Fibroblast of the aortic adventitia (primary cell): Measurements from ENCODE around the gene SLC2A1. TPM values are rescaled to one million over a fixed set of nuclear protein-coding genes. Genes with fewer than 3 reads are reported as not detected.

Source experiments
- DNase-seq: peaks from one replicate; pipeline ENCODE4 v3.0.0-alpha.2; 2010; ENCODE audit warnings: low read depth
- H3K4me3 ChIP-seq: 2 replicates; pipeline ENCODE4 v1.5.1; 2011; ENCODE audit warnings: low read depth, mild to moderate bottlenecking, control low read depth, low read length, moderate library complexity
- CTCF ChIP-seq: IDR thresholded peaks from 2 replicates; pipeline ENCODE4 v1.5.1; 2011; ENCODE audit warnings: mild to moderate bottlenecking, low read length, control low read depth, inconsistent platforms; ENCODE audit not compliant: insufficient read depth
- total RNA-seq: library from RNA; depleted of rRNA; stranded (reverse); fragments of >200 nt; gene quantifications from 2 replicates; pipeline ENCODE4 v1.2.3, GENCODE V29; 2012; ENCODE audit warnings: low replicate concordance

Gene SLC2A1
- total RNA-seq, 1 donor, result 16.3 TPM

DNA sequence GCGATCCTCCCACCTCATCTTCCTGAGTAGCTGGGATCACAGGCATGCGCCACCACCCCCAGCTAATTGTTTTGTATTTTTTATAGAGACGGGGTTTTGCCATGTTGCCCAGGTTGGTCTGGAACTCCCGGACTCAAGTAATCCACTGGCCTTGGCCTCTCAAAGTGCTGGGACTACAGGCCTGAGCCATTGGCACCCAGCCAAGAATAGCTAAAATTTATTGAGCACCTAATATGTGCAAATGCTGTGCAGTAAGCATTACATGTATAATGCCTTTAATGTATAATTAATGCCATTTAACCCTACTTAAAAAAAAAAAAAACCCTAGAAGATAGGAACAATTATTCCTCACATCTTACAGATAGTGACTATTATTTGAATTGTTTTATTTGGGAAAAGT is 69.4 kb downstream of the SLC2A1 start:
- DNase-seq, result no peak
- H3K4me3 ChIP-seq, result no peak overlapping the region
- TF ChIP-seq CTCF, result no peak

GRCh38 chr1:42888013-42888633 is 70.5 kb downstream of the SLC2A1 start:
- no peak for TF ChIP-seq CTCF
- DNase-seq, result no peak
- no peak overlapping the region for H3K4me3 ChIP-seq

- no peak for TF ChIP-seq CTCF
- H3K4me3 ChIP-seq, result no peak overlapping the region
- DNase-seq, result no peak
Measured at GRCh38 chr1:42887366-42887765, 71.3 kb downstream of the SLC2A1 start.

DNA sequence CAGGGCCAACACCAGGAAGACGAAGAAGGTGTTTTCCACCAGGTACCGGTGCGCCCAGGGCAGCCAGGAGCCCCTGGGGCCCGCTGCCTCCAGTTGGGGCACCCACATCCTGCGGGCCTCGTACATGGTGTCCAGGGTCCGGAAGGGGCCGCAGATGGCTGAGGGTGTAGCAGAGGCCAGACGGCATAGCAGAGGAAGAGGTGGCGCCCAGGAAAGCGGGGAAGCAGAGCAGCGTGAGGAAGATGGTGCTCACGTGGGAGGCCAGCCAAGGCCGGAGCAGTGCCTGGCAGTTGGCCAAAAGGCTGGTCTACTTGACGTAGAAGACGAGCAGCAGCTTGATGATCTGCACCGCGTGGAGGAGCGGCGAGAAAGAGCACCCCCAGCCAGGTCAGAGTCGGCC is 71.9 kb downstream of the SLC2A1 start:
- DNase-seq, result no peak
- no peak for TF ChIP-seq CTCF
- H3K4me3 ChIP-seq, result no peak overlapping the region

GRCh38 chr1:42886046-42886739 is 72.5 kb downstream of the SLC2A1 start:
- no peak for DNase-seq
- H3K4me3 ChIP-seq, result no peak overlapping the region
- no peak for TF ChIP-seq CTCF

GRCh38 chr1:42880384-42880783 is 78.3 kb downstream of the SLC2A1 start:
- DNase-seq, result no peak
- H3K4me3 ChIP-seq, result no peak overlapping the region
- no peak for TF ChIP-seq CTCF
